ENCODE results near the gene RCC2.
A peak's percentile ranks its signal among the peaks of the same experiment; 100 is the strongest.
"Not testable (repeated sequence)": the region's sequence is repeated elsewhere in the genome, so short reads cannot be mapped to it uniquely, and the experiment has no call there.

Gene RCC2

GRCh38 chr1:17439250-17440073 lies at the start of gene RCC2:
RCC2 (minus strand) TSS chr1:17439677; CDS start chr1:17438514, 1,163 bp downstream.
- peak; percentile 79 for DNase-seq

GRCh38 chr1:17486242-17486641 lies 46.8 kb upstream of the RCC2 start:
- no peak for DNase-seq

- no peak for DNase-seq
These were observed 45.8 kb upstream of the RCC2 start for GRCh38 chr1:17485281-17485680.

GRCh38 chr1:17481981-17482380 lies 42.5 kb upstream of the RCC2 start:
- DNase-seq: not testable (repeated sequence)

- DNase-seq: no peak
These were observed 41.4 kb upstream of the RCC2 start for GRCh38 chr1:17480846-17481245.

GRCh38 chr1:17475752-17476151 lies 36.3 kb upstream of the RCC2 start:
- peak; percentile 48 for DNase-seq

GRCh38 chr1:17474836-17475555 lies 35.5 kb upstream of the RCC2 start:
- DNase-seq: not testable (repeated sequence)

- no peak for DNase-seq
These were observed 33.3 kb upstream of the RCC2 start for GRCh38 chr1:17472814-17473213.

GRCh38 chr1:17471393-17471792 lies 31.9 kb upstream of the RCC2 start:
- DNase-seq: no peak

GRCh38 chr1:17470021-17470799 lies 30.7 kb upstream of the RCC2 start:
- no peak for DNase-seq

- DNase-seq: not testable (repeated sequence)
These were observed 29.1 kb upstream of the RCC2 start for GRCh38 chr1:17468357-17469265.

- no peak for DNase-seq
These were observed 26.9 kb upstream of the RCC2 start for GRCh38 chr1:17466359-17466758.

- DNase-seq: no peak
These were observed 25.8 kb upstream of the RCC2 start for GRCh38 chr1:17465228-17465627.

- DNase-seq: no peak
These were observed 24.5 kb upstream of the RCC2 start for GRCh38 chr1:17463991-17464390.

- DNase-seq: no peak
These were observed 23.2 kb upstream of the RCC2 start for GRCh38 chr1:17462669-17463068.

GRCh38 chr1:17460219-17460618 lies 20.7 kb upstream of the RCC2 start:
- no peak for DNase-seq

GRCh38 chr1:17458794-17459193 lies 19.3 kb upstream of the RCC2 start:
- DNase-seq: no peak

- DNase-seq: no peak
These were observed 13.2 kb upstream of the RCC2 start for GRCh38 chr1:17452686-17453085.

GRCh38 chr1:17452203-17452602 lies 12.7 kb upstream of the RCC2 start:
- not testable (repeated sequence) for DNase-seq

GRCh38 chr1:17451731-17452130 lies 12.3 kb upstream of the RCC2 start:
- no peak for DNase-seq

GRCh38 chr1:17447501-17447992 lies 8.1 kb upstream of the RCC2 start:
- DNase-seq: no peak

- DNase-seq: no peak
These were observed 3.4 kb upstream of the RCC2 start for GRCh38 chr1:17442841-17443240.

Data from fibroblast of upper back skin (primary cell).